ENCODE measurements around the gene CTCFL. TPM values are rescaled to one million over a fixed set of nuclear protein-coding genes. Genes with fewer than 3 reads are reported as not detected.

CTCFL gene
- total RNA-seq, 8 experiments from 2014 or later = 0.07 to 1.8 (median 0.38) TPM; not detected in 1

- no peak for ATAC-seq (replicated peaks in 6 of 8)
- no peak overlapping the region for H3K27ac ChIP-seq
- in situ Hi-C loops (cut with MboI; ENCODE audit: low pct_unique_long_range_greater_than_20kb in 2 of 9, low sequenced_read_pairs in 9 of 9, unreplicated experiment in 9 of 9) = no loop called here
- H3K4me3 ChIP-seq = no peak overlapping the region
- peaks cover 0 to 5% of the 10 kb centered on the region in 2 donors for H3K4me1 ChIP-seq (replicated peaks in 1 of 2)
- WGBS, 10 experiments = 83 to 86% methylated on average over 1 of the region's 5 CpGs; no CpG with 5 or more reads in 8 of the 10 experiments
Observed at GRCh38 chr20:57459278-57459677, 65.7 kb downstream of the CTCFL start.

DNA sequence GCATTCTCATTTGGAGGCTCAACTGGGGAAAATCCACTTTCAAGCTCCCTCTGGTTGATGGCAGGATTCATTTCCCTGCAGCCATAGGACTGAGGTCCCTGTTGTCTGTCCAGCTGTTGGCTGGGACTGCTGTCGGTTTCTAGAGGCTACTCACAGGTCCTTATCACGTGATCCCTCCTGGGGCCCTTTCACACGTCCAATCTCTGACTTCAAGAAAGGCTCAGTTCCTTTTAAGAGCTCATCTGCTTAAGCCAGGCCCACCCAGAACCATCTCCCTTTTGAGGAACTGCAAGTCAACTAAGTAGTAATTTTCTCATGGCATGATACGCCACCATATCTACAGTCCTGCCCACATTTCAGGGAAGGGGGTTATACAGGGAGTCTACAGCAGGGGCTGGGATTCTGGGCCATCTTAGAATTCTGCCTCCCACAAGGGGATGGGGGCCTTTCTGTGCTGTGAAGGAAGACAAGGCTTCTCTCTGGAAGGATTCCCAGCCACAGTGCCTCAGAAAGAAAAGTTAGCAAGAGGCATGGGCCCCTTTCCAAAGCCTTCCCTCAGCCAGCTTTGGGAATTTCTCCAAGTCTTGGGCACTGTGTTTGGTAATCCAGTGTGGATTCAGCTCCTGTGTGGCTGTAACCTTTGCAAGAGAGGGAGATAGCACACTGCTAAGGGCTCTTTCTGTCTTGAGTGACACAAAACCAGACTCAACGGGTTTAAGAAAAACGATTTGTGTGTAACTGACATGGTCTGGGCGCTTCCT is 66.4 kb downstream of the CTCFL start:
- Histone ChIP-seq H3K27ac (no peak overlapping the region), H3K4me1 (replicated peaks in 1 of 2) (peaks cover 0 to 5% of the 10 kb centered on the region in 2 donors), H3K4me3 (no peak overlapping the region)
- in situ Hi-C loops (cut with MboI; ENCODE audit: low pct_unique_long_range_greater_than_20kb in 2 of 9, low sequenced_read_pairs in 9 of 9, unreplicated experiment in 9 of 9) = no loop called here
- WGBS, 10 experiments = 60 to 100% (median 86%) methylated on average over 1 to 5 of the region's 7 CpGs; no CpG with 5 or more reads in 3 of the 10 experiments
- ATAC-seq (replicated peaks in 6 of 8) = no peak

GRCh38 chr20:57457243-57458095 is 67.5 kb downstream of the CTCFL start:
- ATAC-seq (replicated peaks in 6 of 8) = peak in 1 of 8 experiments; percentile 62
- Histone ChIP-seq H3K27ac (no peak overlapping the region), H3K4me3 (no peak overlapping the region), H3K4me1 (replicated peaks in 1 of 2) (peaks cover 0 to 5% of the 10 kb centered on the region in 2 donors)
- WGBS, 10 experiments = 36 to 98% (median 80%) methylated on average over 1 to 10 of the region's 21 CpGs; no CpG with 5 or more reads in 1 of the 10 experiments
- in situ Hi-C loops (cut with MboI; ENCODE audit: low pct_unique_long_range_greater_than_20kb in 2 of 9, low sequenced_read_pairs in 9 of 9, unreplicated experiment in 9 of 9) = no loop called here

DNA sequence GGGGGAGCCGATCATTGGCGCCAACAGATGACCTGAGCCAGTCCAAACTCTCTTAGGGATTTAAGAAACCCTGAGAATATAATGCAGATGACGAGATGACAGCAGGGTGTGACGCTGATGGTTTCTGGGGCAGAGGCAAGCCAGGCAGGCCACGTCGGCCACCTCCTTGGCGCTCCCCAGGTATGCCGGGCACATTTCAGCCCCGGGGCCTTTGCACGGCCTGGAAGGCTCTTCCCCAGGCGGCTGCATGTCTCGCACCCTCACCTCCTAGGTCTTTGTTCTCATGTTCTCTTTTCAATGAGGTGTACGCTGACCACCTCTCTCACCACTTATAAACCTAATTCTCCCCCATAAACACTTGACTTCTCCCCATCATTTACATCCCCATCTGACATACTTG is 68.8 kb downstream of the CTCFL start:
- no peak overlapping the region for H3K4me3 ChIP-seq
- in situ Hi-C loops (cut with MboI; ENCODE audit: low pct_unique_long_range_greater_than_20kb in 2 of 9, low sequenced_read_pairs in 9 of 9, unreplicated experiment in 9 of 9) = no loop called here
- no peak for ATAC-seq (replicated peaks in 6 of 8)
- H3K4me1 ChIP-seq (replicated peaks in 1 of 2) = peaks cover under 1 to 7% of the 10 kb centered on the region in 2 donors
- 67 to 97% (median 83%) methylated on average over 1 to 10 of the region's 13 CpGs; no CpG with 5 or more reads in 5 of the 10 experiments for WGBS, 10 experiments
- H3K27ac ChIP-seq = no peak overlapping the region

DNA sequence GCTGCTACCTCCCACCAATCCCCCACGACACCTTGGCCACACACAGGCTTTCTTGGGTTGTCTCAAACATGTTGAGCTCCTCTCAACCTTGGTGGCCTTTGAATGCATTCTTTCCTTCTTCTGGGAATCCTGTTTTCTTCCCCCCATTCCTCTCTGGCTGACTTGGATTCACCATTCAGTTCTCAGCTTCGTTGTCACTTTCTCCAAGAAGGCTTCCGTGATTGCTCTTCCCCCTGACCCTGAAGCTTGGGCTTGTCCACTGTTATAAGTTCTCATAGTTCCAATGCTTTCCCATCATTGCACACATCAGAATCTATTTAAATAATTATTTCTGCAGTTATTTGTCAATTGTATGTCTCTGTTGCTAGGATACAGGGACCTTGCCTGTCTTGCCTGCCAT is 69.6 kb downstream of the CTCFL start:
- in situ Hi-C loops (cut with MboI; ENCODE audit: low pct_unique_long_range_greater_than_20kb in 2 of 9, low sequenced_read_pairs in 9 of 9, unreplicated experiment in 9 of 9) = no loop called here
- no peak overlapping the region for H3K27ac ChIP-seq
- H3K4me3 ChIP-seq = no peak overlapping the region
- H3K4me1 ChIP-seq (replicated peaks in 1 of 2) = peaks cover 3 to 13% of the 10 kb centered on the region in 2 donors
- WGBS, 10 experiments = 20 to 83% (median 45%) methylated on average over 1 to 3 of the region's 3 CpGs; no CpG with 5 or more reads in 3 of the 10 experiments
- no peak for ATAC-seq (replicated peaks in 6 of 8)

DNA sequence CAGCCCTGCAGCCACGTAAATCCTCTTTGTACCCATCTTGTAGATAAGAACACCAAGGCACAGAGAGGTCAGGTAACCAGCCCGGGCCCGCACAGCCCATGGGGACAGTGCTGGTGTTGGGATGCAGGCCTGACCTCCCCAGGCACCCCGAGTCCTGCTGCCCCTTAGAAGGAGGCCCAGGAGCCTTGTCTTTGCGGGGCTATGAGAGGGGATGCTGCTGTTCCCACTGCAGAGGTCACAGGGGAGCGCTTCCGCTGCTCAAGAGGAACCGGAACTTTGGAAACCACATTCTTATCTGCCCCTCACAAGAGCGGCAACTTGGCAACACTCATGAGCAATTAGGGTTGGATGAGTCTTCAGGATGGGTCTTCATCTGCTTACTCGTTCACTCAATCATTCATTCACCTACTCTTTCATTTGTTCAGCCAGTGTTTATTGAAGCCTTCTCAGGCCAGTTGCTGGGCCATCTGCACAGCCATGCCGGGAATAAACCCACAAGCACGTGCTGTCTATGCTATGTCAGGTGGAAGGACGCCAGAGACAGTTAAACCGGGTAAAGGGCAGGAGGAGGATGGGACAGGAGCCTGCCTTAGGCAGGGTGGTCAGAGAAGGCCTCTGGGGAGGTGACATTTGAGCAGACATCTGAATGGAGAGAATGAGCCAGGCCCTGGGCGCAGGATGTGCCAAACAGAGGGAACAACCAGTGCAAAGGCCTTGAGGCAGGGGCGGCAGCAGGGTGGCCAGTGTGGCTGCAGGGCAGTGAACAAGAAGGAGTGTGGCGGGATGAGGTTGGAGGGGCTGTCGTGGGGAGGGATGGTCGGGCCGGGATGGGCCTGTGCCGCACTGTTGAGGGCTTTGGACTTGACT is 72.9 kb downstream of the CTCFL start:
- Histone ChIP-seq H3K27ac (no peak overlapping the region), H3K4me3 (no peak overlapping the region), H3K4me1 (replicated peaks in 1 of 2) (peaks cover 3 to 13% of the 10 kb centered on the region in 2 donors)
- 10 to 88% (median 72%) methylated on average over 1 to 8 of the region's 21 CpGs; no CpG with 5 or more reads in 2 of the 10 experiments for WGBS, 10 experiments
- ATAC-seq (replicated peaks in 6 of 8) = no peak
- in situ Hi-C loops (cut with MboI; ENCODE audit: low pct_unique_long_range_greater_than_20kb in 2 of 9, low sequenced_read_pairs in 9 of 9, unreplicated experiment in 9 of 9) = no loop called here

DNA sequence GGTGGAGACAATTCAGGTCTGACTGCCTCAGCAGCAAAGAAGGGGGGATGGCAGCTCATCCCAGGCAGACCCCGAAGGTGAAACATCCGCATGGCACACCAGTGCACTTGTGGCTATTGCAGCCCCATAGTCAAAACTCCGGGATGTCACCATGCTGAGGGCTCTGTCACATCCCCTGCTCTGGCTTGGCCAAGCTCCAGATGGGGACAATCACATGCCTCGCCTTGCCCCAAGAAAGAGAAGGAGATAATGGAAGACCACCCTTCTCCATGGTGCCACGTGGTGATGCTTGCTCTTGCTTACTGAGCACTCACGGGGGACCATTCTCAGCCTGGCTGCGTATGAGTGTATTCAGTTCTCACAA is 73.5 kb downstream of the CTCFL start:
- WGBS, 10 experiments = 52 to 100% (median 79%) methylated on average over 1 to 3 of the region's 7 CpGs; no CpG with 5 or more reads in 6 of the 10 experiments
- in situ Hi-C loops (cut with MboI; ENCODE audit: low pct_unique_long_range_greater_than_20kb in 2 of 9, low sequenced_read_pairs in 9 of 9, unreplicated experiment in 9 of 9) = no loop called here
- ATAC-seq (replicated peaks in 6 of 8) = no peak

DNA sequence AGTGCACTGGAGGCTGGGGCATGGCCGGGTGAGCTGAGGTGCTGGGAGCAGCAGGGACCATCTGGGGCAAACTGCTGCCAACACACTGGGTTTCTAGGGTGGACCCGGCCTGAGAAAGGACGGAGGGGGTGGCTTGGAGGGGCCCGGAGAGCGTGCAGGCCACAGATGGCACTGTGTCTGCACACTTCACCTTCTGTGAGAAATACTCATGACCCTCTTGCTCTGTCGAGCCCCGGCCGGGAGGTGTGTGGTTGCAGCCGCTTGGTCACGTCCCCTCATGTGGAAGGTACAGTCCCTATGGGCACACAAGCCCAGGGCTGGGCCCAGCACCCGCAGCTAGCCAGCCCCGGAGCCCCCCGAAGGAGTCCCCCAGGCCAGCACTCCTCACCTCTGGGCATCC is 74.0 kb downstream of the CTCFL start:
- WGBS, 10 experiments = 40 to 90% (median 80%) methylated on average over 1 to 4 of the region's 13 CpGs; no CpG with 5 or more reads in 7 of the 10 experiments
- ATAC-seq (replicated peaks in 6 of 8) = peak in 4 of 8 experiments; percentile 12 to 38 (median 20)
- H3K4me3 ChIP-seq = no peak overlapping the region
- in situ Hi-C loops (cut with MboI; ENCODE audit: low pct_unique_long_range_greater_than_20kb in 2 of 9, low sequenced_read_pairs in 9 of 9, unreplicated experiment in 9 of 9) = no loop called here
- H3K4me1 ChIP-seq (replicated peaks in 1 of 2) = peaks cover 3 to 13% of the 10 kb centered on the region in 2 donors
- no peak overlapping the region for H3K27ac ChIP-seq

More for the DNA sequence above, 73.5 kb downstream of the CTCFL start:
- H3K4me1 ChIP-seq (replicated peaks in 1 of 2) = peaks cover 3 to 13% of the 10 kb centered on the region in 2 donors
- no peak overlapping the region for H3K27ac ChIP-seq
- H3K4me3 ChIP-seq = no peak overlapping the region

- peak in 6 of 8 experiments; percentile 18 to 54 (median 28) for ATAC-seq (replicated peaks in 6 of 8)
- no peak overlapping the region for H3K4me3 ChIP-seq
Observed at GRCh38 chr20:57450419-57450818, 74.5 kb downstream of the CTCFL start.

DNA sequence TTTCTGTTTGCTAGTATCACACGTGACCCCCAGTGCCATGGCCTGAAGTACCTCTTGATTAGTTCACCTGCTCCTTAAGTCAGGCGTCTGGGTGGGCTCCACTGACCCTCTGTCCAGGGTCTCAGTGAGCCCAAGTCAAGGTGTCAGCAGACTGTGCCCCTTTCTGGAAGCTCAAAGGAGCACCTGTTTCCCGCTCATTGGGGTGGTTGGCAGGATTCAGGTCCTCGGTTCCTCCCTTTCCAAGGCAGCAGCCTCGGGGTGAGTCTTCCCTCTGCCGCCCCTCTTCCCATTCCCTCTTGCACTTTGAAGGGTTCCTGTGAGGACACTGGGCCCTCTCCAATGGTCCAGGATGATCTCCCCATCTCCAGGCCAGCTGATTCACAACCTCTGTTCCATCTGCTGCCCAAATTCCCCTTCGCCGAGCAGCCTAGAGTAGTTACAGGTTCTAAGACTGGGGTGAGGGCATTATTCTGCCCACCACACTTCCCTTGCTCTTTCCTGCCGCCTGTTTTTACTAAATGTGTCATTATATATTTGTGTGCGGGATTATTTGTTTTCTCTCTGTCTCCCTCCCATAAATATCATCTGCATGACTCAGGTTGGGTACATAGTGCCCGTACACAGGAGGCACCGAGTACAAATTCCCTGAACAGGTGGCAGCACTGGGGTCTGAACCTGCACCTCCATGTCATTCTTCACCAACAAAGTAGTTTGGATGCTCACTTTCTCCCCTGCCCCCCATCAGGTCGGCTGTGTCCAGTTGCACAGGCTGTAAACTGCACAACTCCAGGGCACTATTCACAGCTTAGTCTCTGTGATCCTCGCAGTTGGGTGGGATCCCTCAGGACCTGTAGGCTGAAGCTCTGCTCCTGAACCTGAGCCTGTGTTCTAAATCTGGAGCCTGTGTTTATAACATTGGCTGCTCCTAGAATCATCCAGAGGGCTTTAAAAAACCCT is 75.3 kb downstream of the CTCFL start:
- 33 to 96% (median 68%) methylated on average over 1 to 9 of the region's 14 CpGs; no CpG with 5 or more reads in 2 of the 10 experiments for WGBS, 10 experiments
- in situ Hi-C loops (cut with MboI; ENCODE audit: low pct_unique_long_range_greater_than_20kb in 2 of 9, low sequenced_read_pairs in 9 of 9, unreplicated experiment in 9 of 9) = no loop called here
- no peak for ATAC-seq (replicated peaks in 6 of 8)

More at GRCh38 chr20:57450419-57450818, 74.5 kb downstream of the CTCFL start:
- 50 to 71% (median 62%) methylated on average over 2 to 6 of the region's 12 CpGs; no CpG with 5 or more reads in 6 of the 10 experiments for WGBS, 10 experiments
- in situ Hi-C loops (cut with MboI; ENCODE audit: low pct_unique_long_range_greater_than_20kb in 2 of 9, low sequenced_read_pairs in 9 of 9, unreplicated experiment in 9 of 9) = no loop called here
- Histone ChIP-seq H3K4me1 (replicated peaks in 1 of 2) (peaks cover 3 to 13% of the 10 kb centered on the region in 2 donors), H3K27ac (no peak overlapping the region)

DNA sequence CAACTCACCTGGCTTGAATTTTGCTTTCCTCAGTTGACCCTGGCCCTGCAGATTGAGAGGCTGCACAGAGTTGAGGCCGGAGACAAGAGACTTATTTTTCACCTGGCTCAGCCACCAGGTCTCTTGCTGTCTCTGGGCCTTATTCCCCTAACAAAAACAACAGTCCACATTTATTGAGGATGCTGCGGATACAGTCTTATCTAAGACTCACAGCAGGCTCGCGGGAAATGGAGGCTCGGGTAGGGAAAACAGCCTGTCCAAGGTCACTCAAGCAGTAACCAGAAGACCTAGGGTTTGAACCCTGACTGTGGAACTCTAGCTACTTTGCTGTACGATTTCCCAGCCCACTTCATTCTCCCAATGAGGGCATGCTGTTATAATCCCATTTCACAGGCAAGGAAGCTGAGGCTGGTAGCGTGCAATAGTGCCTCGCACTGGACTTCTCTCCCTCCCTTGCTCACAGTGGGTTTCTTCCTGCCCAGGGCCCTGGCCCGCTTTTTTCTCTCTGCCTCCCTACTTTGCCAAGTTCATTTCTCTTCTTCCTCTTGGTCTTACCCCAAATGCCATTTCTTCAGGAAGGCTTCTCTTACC is 76.1 kb downstream of the CTCFL start:
- in situ Hi-C loops (cut with MboI; ENCODE audit: low pct_unique_long_range_greater_than_20kb in 2 of 9, low sequenced_read_pairs in 9 of 9, unreplicated experiment in 9 of 9) = no loop called here
- no peak for ATAC-seq (replicated peaks in 6 of 8)
- H3K4me1 ChIP-seq (replicated peaks in 1 of 2) = peaks cover 3 to 8% of the 10 kb centered on the region in 2 donors
- H3K4me3 ChIP-seq = no peak overlapping the region
- WGBS, 10 experiments = 40 to 100% (median 90%) methylated on average over 1 to 7 of the region's 9 CpGs; no CpG with 5 or more reads in 1 of the 10 experiments
- H3K27ac ChIP-seq = no peak overlapping the region

More for the DNA sequence above, 75.3 kb downstream of the CTCFL start:
- H3K27ac ChIP-seq = no peak overlapping the region
- H3K4me3 ChIP-seq = no peak overlapping the region
- H3K4me1 ChIP-seq (replicated peaks in 1 of 2) = peaks cover 3 to 8% of the 10 kb centered on the region in 2 donors
